Psoas muscle (tissue), 8 donors: ENCODE data around the gene FAM83G. TPM values are rescaled to one million over a fixed set of nuclear protein-coding genes. Genes with fewer than 3 reads are reported as not detected.

Source experiments
- ATAC-seq, 4 donors: fragments of 200-7000 bp; cut with Tn5 transposase; one replicate each; pipeline ENCODE4 v1.9.1; 2020; ENCODE audit warnings: moderate library complexity in 3 of 4, mild to moderate bottlenecking in 2 of 4
- DNase-seq, 2 donors: peaks; one replicate each; pipeline ENCODE4 v3.0.0-alpha.2; 2020
- H3K27ac ChIP-seq: fragments of 200-600 bp; one replicate; pipeline ENCODE4 v1.8.0; 2022
- H3K27me3 ChIP-seq, 3 donors: fragments of 200-600 bp in 1 of 3; one replicate each; pipeline versions ENCODE4 v1.6.1 to v1.8.0; 2013 to 2022; ENCODE audit warnings: low read length in 2 of 3, mild to moderate bottlenecking in 2 of 3, moderate library complexity in 1 of 3; ENCODE audit not compliant: insufficient read depth in 3 of 3
- H3K36me3 ChIP-seq, 2 donors: fragments of 200-600 bp in 1 of 2; one replicate each; pipeline versions ENCODE4 v1.6.1 to v1.8.0; 2013 to 2022; ENCODE audit warnings: low read depth in 1 of 2, mild to moderate bottlenecking in 1 of 2, moderate library complexity in 1 of 2; ENCODE audit not compliant: insufficient read depth in 1 of 2
- H3K4me1 ChIP-seq: fragments of 200-600 bp; one replicate; pipeline ENCODE4 v1.8.0; 2022
- H3K4me3 ChIP-seq: fragments of 200-600 bp; one replicate; pipeline ENCODE4 v1.8.0; 2022; ENCODE audit warnings: mild to moderate bottlenecking
- H3K9me3 ChIP-seq: fragments of 200-600 bp; one replicate; pipeline ENCODE4 v1.8.0; 2022
- WGBS, 3 donors: extraction: QIAGEN DNeasy Blood & Tissue Kit; methylation state at CpG; one replicate each; pipeline versions ENCODE4 v1.1.6 to v1.1.7; 2013; 5-methylcytosine and 5-hydroxymethylcytosine counted together
- intact Hi-C, 2 donors: fragments of 100-400 bp; cut with DNase I; formaldehyde crosslinking; loops; one replicate each; pipeline versions ENCODE4 v1.11.0 to v1.14.2; 2022
- polyA plus RNA-seq, 3 donors: library from polyadenylated mRNA; stranded (reverse); fragments of 200-250 nt; gene quantifications; one replicate each; pipeline ENCODE4 v1.2.3, GENCODE V29; 2013
- total RNA-seq, 4 donors: library from RNA; stranded (reverse); fragmentation: NEBNext Ultra II Directional in 2 of 4; extraction: Animal tissue kit (Norgen Biotek cat#: 25700) in 2 of 4; gene quantifications; one replicate each; pipeline versions ENCODE4 v1.2.1 to v1.2.4, GENCODE V29; 2021 to 2023
- TF ChIP-seq, protein P1 (sequence below): fragments of 200-600 bp; IDR thresholded peaks from one replicate; pipeline ENCODE4 v1.8.0; 2022; ENCODE audit warnings: antibody characterized with exemption
- donor health status: healthy with polysubstance abuse.
- donor health status: DM: no; HTN: no; CAD: no; lungs with moderate emphysema.
- donor health status: Bipolar disorder and iron deficiency.
- donor health status: healthy.
- donor health status: DM: yes; HTN: yes; CAD: no.
- donor health status: DM: no; HTN: no; CAD: no.
- donor health status: DM: no; HTN: no; CAD: no.
- donor health status: DM: yes; HTN: yes; CAD: no.

Gene FAM83G
- total and polyA plus RNA-seq, 7 donors, result 7.0 to 65.6 (median 9.2) TPM

DNA sequence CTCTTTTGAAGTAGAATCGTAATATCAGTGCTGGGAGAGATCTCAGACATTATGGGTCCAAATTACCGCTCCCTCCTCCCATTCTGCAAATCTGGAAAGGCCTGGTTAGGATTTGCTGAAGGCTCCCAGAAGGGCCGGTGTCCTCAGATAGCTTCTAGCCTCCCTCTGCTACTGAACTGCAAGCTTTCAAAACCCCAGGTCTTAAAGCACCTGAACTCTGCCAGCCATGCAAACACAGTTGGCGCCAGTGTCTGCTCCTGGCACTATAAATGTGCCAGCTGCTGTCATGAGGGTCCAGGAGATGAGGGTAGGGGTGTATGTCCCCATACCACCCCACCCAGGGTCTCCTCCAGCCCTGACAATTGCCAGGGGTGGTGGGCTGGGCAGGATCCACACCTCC, 28.4 kb downstream of the FAM83G start:
- Histone ChIP-seq H3K27me3 (no peaks in the 10 kb centered on the region), H3K27ac (no peak overlapping the region), H3K4me1 (no peaks in the 10 kb centered on the region), H3K36me3 (peaks cover 2 to 7% of the 10 kb centered on the region in 2 donors), H3K4me3 (no peak overlapping the region), H3K9me3 (no peaks in the 10 kb centered on the region)
- ATAC-seq (no peak), DNase-seq (no peak)
- TF ChIP-seq, protein P1, sequence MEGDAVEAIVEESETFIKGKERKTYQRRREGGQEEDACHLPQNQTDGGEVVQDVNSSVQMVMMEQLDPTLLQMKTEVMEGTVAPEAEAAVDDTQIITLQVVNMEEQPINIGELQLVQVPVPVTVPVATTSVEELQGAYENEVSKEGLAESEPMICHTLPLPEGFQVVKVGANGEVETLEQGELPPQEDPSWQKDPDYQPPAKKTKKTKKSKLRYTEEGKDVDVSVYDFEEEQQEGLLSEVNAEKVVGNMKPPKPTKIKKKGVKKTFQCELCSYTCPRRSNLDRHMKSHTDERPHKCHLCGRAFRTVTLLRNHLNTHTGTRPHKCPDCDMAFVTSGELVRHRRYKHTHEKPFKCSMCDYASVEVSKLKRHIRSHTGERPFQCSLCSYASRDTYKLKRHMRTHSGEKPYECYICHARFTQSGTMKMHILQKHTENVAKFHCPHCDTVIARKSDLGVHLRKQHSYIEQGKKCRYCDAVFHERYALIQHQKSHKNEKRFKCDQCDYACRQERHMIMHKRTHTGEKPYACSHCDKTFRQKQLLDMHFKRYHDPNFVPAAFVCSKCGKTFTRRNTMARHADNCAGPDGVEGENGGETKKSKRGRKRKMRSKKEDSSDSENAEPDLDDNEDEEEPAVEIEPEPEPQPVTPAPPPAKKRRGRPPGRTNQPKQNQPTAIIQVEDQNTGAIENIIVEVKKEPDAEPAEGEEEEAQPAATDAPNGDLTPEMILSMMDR, result no peak
- WGBS, 3 donors, result 74 to 85% (median 76%) methylated on average over 4 of the region's 4 CpGs
- intact Hi-C loops, result no loop called here

DNA sequence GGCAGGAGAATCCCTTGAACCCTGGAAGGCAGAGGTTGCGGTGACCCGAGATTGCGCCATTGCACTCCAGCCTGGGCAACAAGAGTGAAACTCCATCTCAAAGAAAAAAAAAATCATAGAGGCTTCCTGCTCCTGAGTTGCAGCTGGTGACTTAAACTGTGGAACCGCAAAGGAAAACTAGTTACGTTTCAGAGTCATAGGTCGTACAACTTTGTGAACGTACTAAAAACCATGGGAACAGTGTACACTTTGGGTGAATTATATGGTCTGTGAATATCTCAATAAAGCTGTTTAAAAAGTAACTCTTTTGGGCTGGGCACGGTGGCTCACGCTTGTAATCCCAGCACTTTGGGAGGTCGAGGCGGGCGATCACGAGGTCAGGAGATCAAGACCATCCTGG, 29.0 kb downstream of the FAM83G start:
- no peak overlapping the region for H3K4me3 ChIP-seq
- DNase-seq, result no peak
- intact Hi-C loops, result no loop called here
- ATAC-seq, result no peak
- TF ChIP-seq, protein P1, result no peak
- no peak overlapping the region for H3K27ac ChIP-seq
- WGBS, 3 donors, result 86 to 90% (median 89%) methylated on average over 13 of the region's 13 CpGs
- no peaks in the 10 kb centered on the region for H3K9me3 ChIP-seq
- peaks cover 2 to 7% of the 10 kb centered on the region in 2 donors for H3K36me3 ChIP-seq
- H3K27me3 ChIP-seq, result no peaks in the 10 kb centered on the region
- H3K4me1 ChIP-seq, result no peaks in the 10 kb centered on the region

DNA sequence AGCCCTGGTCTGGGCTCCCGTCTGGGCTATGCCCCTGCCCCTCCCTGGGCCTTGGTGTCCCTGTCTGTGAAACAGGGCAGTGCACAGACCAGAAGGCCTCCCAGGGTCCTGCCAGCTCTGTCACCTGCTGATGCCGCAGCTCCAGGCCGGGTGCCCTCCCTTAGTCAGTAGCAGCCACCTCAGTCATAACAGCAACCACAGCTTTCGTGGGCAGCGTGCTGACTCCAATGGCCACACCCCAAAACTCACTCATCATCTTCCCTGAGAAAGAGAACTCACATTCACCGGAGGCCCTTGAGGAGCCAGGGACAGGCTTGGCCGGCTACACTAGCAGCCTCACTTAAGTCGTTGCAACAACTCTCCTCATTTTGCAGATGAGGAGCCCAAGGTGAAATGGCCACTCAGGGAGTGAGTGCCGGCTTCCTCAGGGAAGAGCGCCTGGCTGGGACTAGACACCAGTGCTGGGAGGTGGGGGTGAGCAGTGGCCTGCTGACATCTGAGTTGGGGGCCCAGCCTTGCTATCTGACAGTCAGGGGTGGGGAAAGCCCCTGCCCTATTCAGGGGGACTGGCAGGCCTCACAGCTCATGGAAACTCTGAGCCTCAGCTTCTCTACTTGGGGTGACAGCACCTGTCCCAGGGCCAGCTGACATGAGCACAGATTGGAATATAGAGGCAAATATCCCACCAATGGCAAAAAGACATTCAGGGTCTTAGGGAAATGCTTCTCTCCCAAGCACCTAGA, 30.0 kb downstream of the FAM83G start:
- no peak overlapping the region for H3K27ac ChIP-seq
- no peak for ATAC-seq
- TF ChIP-seq, protein P1, result no peak
- H3K4me1 ChIP-seq, result no peaks in the 10 kb centered on the region
- DNase-seq, result no peak
- intact Hi-C loops, result no loop called here
- 80 to 87% (median 84%) methylated on average over 10 of the region's 10 CpGs for WGBS, 3 donors
- no peaks in the 10 kb centered on the region for H3K27me3 ChIP-seq
- no peak overlapping the region for H3K4me3 ChIP-seq
- peaks cover 2 to 7% of the 10 kb centered on the region in 2 donors for H3K36me3 ChIP-seq
- no peaks in the 10 kb centered on the region for H3K9me3 ChIP-seq

DNA sequence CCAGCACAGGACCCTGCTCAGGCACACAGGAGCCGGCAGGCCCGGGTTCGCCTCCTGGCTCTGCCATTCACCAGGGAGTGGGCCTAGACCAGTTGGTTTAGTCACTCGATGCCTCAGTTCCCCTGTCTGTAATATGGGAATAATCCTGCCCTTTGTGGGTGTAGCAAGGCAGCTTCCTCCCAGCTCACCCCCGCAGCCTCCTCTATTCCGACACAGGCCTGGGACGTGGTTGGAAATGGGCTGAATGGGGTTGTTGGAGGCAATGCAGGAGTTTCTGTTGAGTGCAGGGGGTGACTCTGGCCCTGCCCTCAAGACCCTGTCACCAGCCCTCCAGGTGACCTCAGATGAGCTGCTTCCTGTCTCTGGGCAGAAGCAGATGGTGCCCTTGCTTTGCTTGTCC, 32.8 kb downstream of the FAM83G start:
- H3K27ac ChIP-seq, result no peak overlapping the region
- no peak overlapping the region for H3K4me3 ChIP-seq
- no peaks in the 10 kb centered on the region for H3K9me3 ChIP-seq
- H3K36me3 ChIP-seq, result no peaks in the 10 kb centered on the region
- peaks cover 7% of the 10 kb centered on the region for H3K4me1 ChIP-seq
- intact Hi-C loops, result no loop called here
- H3K27me3 ChIP-seq, result no peaks in the 10 kb centered on the region
- TF ChIP-seq, protein P1, result no peak
- ATAC-seq (no peak), DNase-seq (no peak)
- 89 to 100% (median 95%) methylated on average over 7 of the region's 7 CpGs for WGBS, 3 donors
